ENCODE measurements around the gene SLFN11.
"Not testable (repeated sequence)": the region's sequence is repeated elsewhere in the genome, so short reads cannot be mapped to it uniquely, and the experiment has no call there.

The SLFN11 gene

GRCh38 chr17:35373534-35373983, at the start of gene SLFN11:
Gene SLFN11 (minus strand): TSS chr17:35373621. CDS start chr17:35363807, 9,814 bp downstream.
- peak; percentile 84 to 91 for DNase-seq (ENCODE audit: low read depth in 2 of 2)

GRCh38 chr17:35421069-35421468, 47.6 kb upstream of the SLFN11 start:
- DNase-seq (ENCODE audit: low read depth in 2 of 2), result not testable (repeated sequence)

- no peak for DNase-seq (ENCODE audit: low read depth in 2 of 2)
Measured at GRCh38 chr17:35416659-35417058, 43.2 kb upstream of the SLFN11 start.

GRCh38 chr17:35414707-35415106, 41.3 kb upstream of the SLFN11 start:
- not testable (repeated sequence) for DNase-seq (ENCODE audit: low read depth in 2 of 2)

GRCh38 chr17:35414247-35414646, 40.8 kb upstream of the SLFN11 start:
- no peak for DNase-seq (ENCODE audit: low read depth in 2 of 2)

- DNase-seq (ENCODE audit: low read depth in 2 of 2), result no peak
Measured at GRCh38 chr17:35407531-35407930, 34.1 kb upstream of the SLFN11 start.

GRCh38 chr17:35406568-35406967, 33.1 kb upstream of the SLFN11 start:
- no peak for DNase-seq (ENCODE audit: low read depth in 2 of 2)

- DNase-seq (ENCODE audit: low read depth in 2 of 2), result no peak
Measured at GRCh38 chr17:35404360-35404759, 30.9 kb upstream of the SLFN11 start.

GRCh38 chr17:35393783-35394182, 20.4 kb upstream of the SLFN11 start:
- not testable (repeated sequence) for DNase-seq (ENCODE audit: low read depth in 2 of 2)

- no peak for DNase-seq (ENCODE audit: low read depth in 2 of 2)
Measured at GRCh38 chr17:35390663-35391062, 17.2 kb upstream of the SLFN11 start.

- no peak for DNase-seq (ENCODE audit: low read depth in 2 of 2)
Measured at GRCh38 chr17:35390156-35390555, 16.7 kb upstream of the SLFN11 start.

- no peak for DNase-seq (ENCODE audit: low read depth in 2 of 2)
Measured at GRCh38 chr17:35387496-35387895, 14.1 kb upstream of the SLFN11 start.

- no peak for DNase-seq (ENCODE audit: low read depth in 2 of 2)
Measured at GRCh38 chr17:35377706-35378105, 4.3 kb upstream of the SLFN11 start.

- no peak for DNase-seq (ENCODE audit: low read depth in 2 of 2)
Measured at GRCh38 chr17:35377068-35377467, 3.6 kb upstream of the SLFN11 start.

- DNase-seq (ENCODE audit: low read depth in 2 of 2), result no peak
Measured at GRCh38 chr17:35376245-35376644, 2.8 kb upstream of the SLFN11 start.

- no peak for DNase-seq (ENCODE audit: low read depth in 2 of 2)
Measured at GRCh38 chr17:35374766-35375344, 1.4 kb upstream of the SLFN11 start.

GRCh38 chr17:35373984-35374765, 754 bp upstream of the SLFN11 start:
- DNase-seq (ENCODE audit: low read depth in 2 of 2), result peak; percentile 24 to 29

GRCh38 chr17:35372846-35373533, 431 bp downstream of the SLFN11 start:
- no peak for DNase-seq (ENCODE audit: low read depth in 2 of 2)

- no peak for DNase-seq (ENCODE audit: low read depth in 2 of 2)
Measured at GRCh38 chr17:35371934-35372333, 1.5 kb downstream of the SLFN11 start.

- DNase-seq (ENCODE audit: low read depth in 2 of 2), result no peak
Measured at GRCh38 chr17:35368081-35368830, 5.2 kb downstream of the SLFN11 start.

- no peak for DNase-seq (ENCODE audit: low read depth in 2 of 2)
Measured at GRCh38 chr17:35361027-35361426, 12.4 kb downstream of the SLFN11 start.

GRCh38 chr17:35359398-35359797, 14.0 kb downstream of the SLFN11 start:
- DNase-seq (ENCODE audit: low read depth in 2 of 2), result no peak

Data from stimulated activated CD4-positive, alpha-beta T cell treated with anti-CD3 and anti-CD28 coated beads, Interleukin-15, amount 100 ng/mL, for 48 hours (primary cell).